HL-60 (cell line): Measurements from ENCODE around the gene CLSTN2.

Experiments
- CTCF ChIP-seq: IDR thresholded peaks from one replicate; pipeline ENCODE4 v1.5.1; 2011; ENCODE audit warnings: low read length, control low read depth, inconsistent platforms; ENCODE audit not compliant: insufficient read depth
- POLR2AphosphoS5 ChIP-seq: IDR thresholded peaks from 2 replicates; pipeline ENCODE4 v1.6.1; 2012; ENCODE audit warnings: low read depth
- REST ChIP-seq: IDR thresholded peaks from 2 replicates; pipeline ENCODE4 v1.6.1; 2012; ENCODE audit warnings: low read depth; ENCODE audit not compliant: insufficient replicate concordance

DNA sequence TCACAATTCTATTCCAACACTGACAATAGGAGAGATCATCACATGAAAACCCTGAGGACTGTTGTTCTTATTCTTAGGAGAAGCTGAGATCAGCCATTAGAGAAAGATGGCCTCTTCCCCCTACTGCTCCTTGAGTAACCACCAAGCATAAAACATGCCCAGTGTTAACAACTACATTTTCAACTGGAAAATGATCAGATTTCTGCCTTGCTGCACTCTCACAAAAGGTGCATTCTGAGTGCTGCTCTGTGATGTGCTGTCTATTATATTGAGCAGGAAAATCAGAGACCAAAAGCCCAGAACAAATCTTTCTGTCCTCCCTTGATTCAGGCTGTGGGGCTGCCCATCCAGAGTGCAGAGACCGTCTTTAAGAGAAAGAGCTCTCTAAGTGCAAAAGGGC lies 438.2 kb downstream of the CLSTN2 start:
- TF ChIP-seq POLR2AphosphoS5 (no peak), CTCF (no peak), REST (no peak)
